NCI-H1436 treated with DMSO at 0.1 percent for 48 hours (cell line): Measurements from ENCODE around the gene KRT1.

Experiments used
- DNase-seq: peaks from one replicate; lab custom pipeline; 2025; lab: John Stamatoyannopoulos, UW

Gene KRT1

GRCh38 chr12:52698651-52699340, 18.6 kb upstream of the KRT1 start:
- DNase-seq = no peak

GRCh38 chr12:52697058-52697582, 16.9 kb upstream of the KRT1 start:
- DNase-seq = no peak

GRCh38 chr12:52696588-52696987, 16.4 kb upstream of the KRT1 start:
- no peak for DNase-seq

GRCh38 chr12:52695039-52695438, 14.8 kb upstream of the KRT1 start:
- DNase-seq = no peak

- DNase-seq = no peak
Observed at GRCh38 chr12:52694151-52694550, 13.9 kb upstream of the KRT1 start.

- DNase-seq = no peak
Observed at GRCh38 chr12:52693261-52693660, 13.1 kb upstream of the KRT1 start.

GRCh38 chr12:52692254-52692653, 12.0 kb upstream of the KRT1 start:
- no peak for DNase-seq

- DNase-seq = no peak
Observed at GRCh38 chr12:52691841-52692150, 11.6 kb upstream of the KRT1 start.

GRCh38 chr12:52691076-52691840, 11.1 kb upstream of the KRT1 start:
- no peak for DNase-seq

- DNase-seq = no peak
Observed at GRCh38 chr12:52690351-52691075, 10.3 kb upstream of the KRT1 start.

- no peak for DNase-seq
Observed at GRCh38 chr12:52689936-52690335, 9.7 kb upstream of the KRT1 start.

- DNase-seq = no peak
Observed at GRCh38 chr12:52689239-52689638, 9.0 kb upstream of the KRT1 start.

GRCh38 chr12:52688481-52688880, 8.3 kb upstream of the KRT1 start:
- DNase-seq = no peak

GRCh38 chr12:52687497-52688385, 7.5 kb upstream of the KRT1 start:
- no peak for DNase-seq

- DNase-seq = no peak
Observed at GRCh38 chr12:52686756-52687487, 6.7 kb upstream of the KRT1 start.

GRCh38 chr12:52686063-52686462, 5.9 kb upstream of the KRT1 start:
- DNase-seq = no peak

GRCh38 chr12:52685406-52685890, 5.2 kb upstream of the KRT1 start:
- no peak for DNase-seq

GRCh38 chr12:52684431-52684830, 4.2 kb upstream of the KRT1 start:
- DNase-seq = no peak

- DNase-seq = no peak
Observed at GRCh38 chr12:52683575-52684300, 3.5 kb upstream of the KRT1 start.

GRCh38 chr12:52682938-52683574, 2.8 kb upstream of the KRT1 start:
- no peak for DNase-seq
